Testis (tissue), 5 donors: Measurements from ENCODE around the gene CATSPER1. TPM values are rescaled to one million over a fixed set of nuclear protein-coding genes. Genes with fewer than 3 reads are reported as not detected.

Source experiments
- DNase-seq: peaks from one replicate; pipeline ENCODE4 v3.0.0-alpha.2; 2019
- H3K27ac ChIP-seq, 2 donors: fragments of 200-600 bp; sonication (generic); one replicate each; pipeline ENCODE4 v1.5.1; 2019
- H3K27me3 ChIP-seq: fragments of 200-600 bp; sonication (generic); one replicate; pipeline ENCODE4 v1.5.1; 2019
- H3K36me3 ChIP-seq: fragments of 200-600 bp; sonication (generic); one replicate; pipeline ENCODE4 v1.5.1; 2017; ENCODE audit warnings: low read depth; ENCODE audit errors: missing control alignments
- H3K4me1 ChIP-seq: fragments of 200-600 bp; sonication (generic); one replicate; pipeline ENCODE4 v1.5.1; 2019
- H3K4me3 ChIP-seq, 2 donors: fragments of 200-600 bp; sonication (generic); one replicate each; pipeline ENCODE4 v1.5.1; 2017 to 2019
- H3K9me3 ChIP-seq: fragments of 200-600 bp; sonication (generic); one replicate; pipeline ENCODE4 v1.5.1; 2017
- POLR2A ChIP-seq: fragments of 450-650 bp; IDR thresholded peaks from one replicate; pipeline ENCODE4 v1.6.1; 2017; ENCODE audit warnings: antibody characterized with exemption, mild to moderate bottlenecking, moderate library complexity
- WGBS, 2 donors: methylation state at CpG; one replicate each; pipeline ENCODE4 v1.1.5; 2018; 5-methylcytosine and 5-hydroxymethylcytosine counted together
- intact Hi-C: fragments of 100-400 bp; cut with DNase I; formaldehyde crosslinking; loops from one replicate; pipeline ENCODE4 v1.15.1; 2023; ENCODE audit warnings: low total_unique reads
- long read RNA-seq, 2 donors: transcript quantifications; one replicate each; lab custom pipeline, GENCODE V29; 2026
- polyA plus RNA-seq: library from polyadenylated mRNA; stranded (reverse); fragments of 350-450 nt; fragmentation: Illumina TruSeq; extraction: RNeasy Lipid Tissue Mini Kit (QIAGEN cat#74804); gene quantifications from one replicate; pipeline ENCODE4 v1.2.3, GENCODE V29; 2014; ENCODE audit warnings: low read depth, low replicate concordance; ENCODE audit not compliant: insufficient read depth
- total RNA-seq, 2 donors: library from RNA; depleted of rRNA; stranded (reverse); fragments of >200 nt; gene quantifications; one replicate each; pipeline ENCODE4 v1.2.3, GENCODE V29; 2016
- TF ChIP-seq, protein P1 (sequence below), 3 experiments: fragments of 450-650 bp in 2 of 3; fragments of 200-600 bp in 1 of 3; sonication (generic) in 1 of 3; IDR thresholded peaks; one replicate each; pipeline ENCODE4 v1.5.1; 2016 to 2019; ENCODE audit warnings: antibody characterized with exemption in 3 of 3, mild to moderate bottlenecking in 2 of 3, moderate library complexity in 1 of 3

Gene CATSPER1
- total RNA-seq (10 to 100 TPM in 1 of 2 donors, 1 to 10 TPM in 1; 8.9 to 12.5 TPM), polyA plus RNA-seq (33.7 TPM)
- long read RNA-seq, donor 1, partial matches to known transcripts, result 408 of 445 reads
- long read RNA-seq, donor 1, other reads (novel, unspliced or antisense), result 37 of 445 reads
- long read RNA-seq, donor 2, result 0 reads

DNA sequence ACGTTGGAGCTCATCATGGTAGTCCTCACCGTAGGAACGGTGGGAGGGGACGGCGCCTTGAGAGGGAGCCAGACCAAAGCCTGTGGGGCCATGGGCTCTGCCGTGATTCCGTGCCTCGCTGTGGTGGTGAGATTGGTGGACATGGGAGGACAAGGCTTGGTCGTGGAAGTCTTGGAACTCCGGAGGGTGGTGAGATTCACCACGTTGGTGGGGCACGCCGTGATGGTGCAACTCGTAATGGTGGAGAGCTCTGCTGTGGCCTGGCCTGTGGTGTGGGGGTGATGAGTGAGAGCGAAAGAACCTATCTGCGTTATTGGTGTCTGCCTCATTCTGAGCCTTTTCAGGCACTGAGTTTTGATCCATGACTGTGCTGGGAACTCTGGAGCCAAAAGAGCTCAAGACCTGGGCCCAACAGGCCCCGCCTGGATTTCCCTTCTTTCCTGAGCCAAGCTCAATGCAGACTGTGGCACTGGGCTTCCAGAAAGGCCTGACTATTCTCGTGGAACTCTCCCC is at the start of gene CATSPER1:
Gene CATSPER1 (minus strand): TSS at position 463 of the 513 bp plus-strand sequence. CDS start 100 bp downstream, at position 363.
- intact Hi-C loops, result no loop called here
- no peak within 1 kb of the TSS for H3K4me3 ChIP-seq
- H3K27ac ChIP-seq, result no peak within 1 kb of the TSS
- H3K27me3 ChIP-seq, result no peaks in the 10 kb centered on the region
- H3K36me3 ChIP-seq, result no peaks in the 10 kb centered on the region
- 88 to 91% methylated on average over 18 of the region's 18 CpGs for WGBS, 2 donors
- TF ChIP-seq POLR2A, result no peak
- TF ChIP-seq, protein P1, sequence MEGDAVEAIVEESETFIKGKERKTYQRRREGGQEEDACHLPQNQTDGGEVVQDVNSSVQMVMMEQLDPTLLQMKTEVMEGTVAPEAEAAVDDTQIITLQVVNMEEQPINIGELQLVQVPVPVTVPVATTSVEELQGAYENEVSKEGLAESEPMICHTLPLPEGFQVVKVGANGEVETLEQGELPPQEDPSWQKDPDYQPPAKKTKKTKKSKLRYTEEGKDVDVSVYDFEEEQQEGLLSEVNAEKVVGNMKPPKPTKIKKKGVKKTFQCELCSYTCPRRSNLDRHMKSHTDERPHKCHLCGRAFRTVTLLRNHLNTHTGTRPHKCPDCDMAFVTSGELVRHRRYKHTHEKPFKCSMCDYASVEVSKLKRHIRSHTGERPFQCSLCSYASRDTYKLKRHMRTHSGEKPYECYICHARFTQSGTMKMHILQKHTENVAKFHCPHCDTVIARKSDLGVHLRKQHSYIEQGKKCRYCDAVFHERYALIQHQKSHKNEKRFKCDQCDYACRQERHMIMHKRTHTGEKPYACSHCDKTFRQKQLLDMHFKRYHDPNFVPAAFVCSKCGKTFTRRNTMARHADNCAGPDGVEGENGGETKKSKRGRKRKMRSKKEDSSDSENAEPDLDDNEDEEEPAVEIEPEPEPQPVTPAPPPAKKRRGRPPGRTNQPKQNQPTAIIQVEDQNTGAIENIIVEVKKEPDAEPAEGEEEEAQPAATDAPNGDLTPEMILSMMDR (IDR thresholded peaks at IDR 0.05), result no peak
- no peak for DNase-seq
- H3K4me1 ChIP-seq, result peaks cover 6% of the 10 kb centered on the region
- no peaks in the 10 kb centered on the region for H3K9me3 ChIP-seq

DNA sequence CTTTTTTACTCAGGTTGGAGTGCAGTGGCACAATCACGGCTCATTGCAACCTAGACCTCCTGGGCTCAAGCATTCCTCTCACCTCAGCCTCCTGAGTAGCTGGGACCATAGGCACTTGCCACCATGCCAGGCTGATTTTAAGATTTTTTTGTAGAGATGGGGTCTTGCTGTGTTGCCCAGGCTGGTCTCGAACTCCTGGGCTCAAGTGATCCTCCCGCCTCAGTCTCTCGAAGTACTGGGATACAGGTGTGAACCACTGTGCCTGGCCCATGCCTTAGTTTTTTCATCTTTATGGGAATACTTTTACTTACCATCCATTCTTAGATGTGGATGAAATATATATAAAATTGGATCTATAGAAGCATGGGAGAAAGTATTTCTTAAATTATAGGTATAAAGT is 49.0 kb upstream of the CATSPER1 start:
- intact Hi-C loops, result no loop called here
- TF ChIP-seq, protein P1 (IDR thresholded peaks at IDR 0.05), result no peak
- no peak for TF ChIP-seq POLR2A
- DNase-seq, result no peak

DNA sequence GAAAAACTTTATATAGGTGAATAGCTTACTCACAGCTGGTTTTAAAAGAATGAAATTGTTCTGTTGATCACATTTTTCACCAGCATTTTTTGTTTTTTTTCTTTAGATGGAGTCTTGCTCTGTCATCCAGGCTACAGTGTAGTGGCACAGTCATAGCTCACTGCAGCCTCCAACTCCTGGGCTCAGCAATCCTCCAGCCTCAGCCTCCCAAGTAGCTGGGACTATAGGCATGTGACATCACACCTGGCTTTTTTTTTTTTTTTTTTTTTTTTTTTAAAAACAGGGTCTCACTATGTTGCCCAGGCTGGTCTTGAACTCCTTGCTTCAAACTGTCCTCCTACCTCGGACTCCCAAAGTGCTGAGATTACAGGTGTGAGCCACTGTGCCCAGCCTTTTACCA is 47.4 kb upstream of the CATSPER1 start:
- no peak for DNase-seq
- intact Hi-C loops, result no loop called here
- H3K9me3 ChIP-seq, result no peaks in the 10 kb centered on the region
- no peaks in the 10 kb centered on the region for H3K36me3 ChIP-seq
- TF ChIP-seq POLR2A, result no peak
- TF ChIP-seq, protein P1 (IDR thresholded peaks at IDR 0.05), result no peak
- no peaks in the 10 kb centered on the region for H3K27me3 ChIP-seq
- H3K4me1 ChIP-seq, result peaks cover 20% of the 10 kb centered on the region
- 85 to 86% methylated on average over 1 of the region's 1 CpG for WGBS, 2 donors
- H3K27ac ChIP-seq, result no peak overlapping the region
- H3K4me3 ChIP-seq, result no peak overlapping the region

More for the DNA sequence above, 49.0 kb upstream of the CATSPER1 start:
- Histone ChIP-seq H3K4me1 (peaks cover 9% of the 10 kb centered on the region), H3K36me3 (no peaks in the 10 kb centered on the region), H3K27ac (no peak overlapping the region), H3K27me3 (no peaks in the 10 kb centered on the region), H3K9me3 (no peaks in the 10 kb centered on the region), H3K4me3 (no peak overlapping the region)
- 91 to 95% methylated on average over 4 of the region's 4 CpGs for WGBS, 2 donors

DNA sequence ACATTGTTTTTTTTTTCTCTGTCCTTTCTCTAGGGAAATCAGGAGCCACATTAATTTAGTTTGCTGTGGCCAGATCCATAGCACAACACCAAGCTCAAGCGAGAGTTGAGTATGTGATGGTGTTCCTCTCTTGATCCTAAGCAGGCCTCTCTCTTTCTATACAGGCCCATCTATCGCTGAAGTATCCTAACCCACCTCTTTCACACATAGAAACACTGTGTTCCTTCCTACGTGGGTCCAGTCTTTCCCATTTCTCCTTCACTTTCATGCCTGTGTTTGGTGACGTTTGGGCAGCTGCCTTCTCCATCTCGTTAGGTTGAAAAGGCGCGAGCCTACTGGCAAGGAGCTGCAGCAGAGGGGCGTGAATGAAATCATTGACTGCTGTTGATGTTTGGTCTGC is 46.2 kb upstream of the CATSPER1 start:
- Histone ChIP-seq H3K36me3 (no peaks in the 10 kb centered on the region), H3K27me3 (no peaks in the 10 kb centered on the region), H3K9me3 (no peaks in the 10 kb centered on the region), H3K27ac (peak overlapping the region in 1 of 2 donors; percentile 97), H3K4me3 (no peak overlapping the region), H3K4me1 (peaks cover 29% of the 10 kb centered on the region)
- no peak for TF ChIP-seq POLR2A
- TF ChIP-seq, protein P1 (IDR thresholded peaks at IDR 0.05), result no peak
- intact Hi-C loops, result no loop called here
- 78 to 79% methylated on average over 8 of the region's 8 CpGs for WGBS, 2 donors
- DNase-seq, result no peak

DNA sequence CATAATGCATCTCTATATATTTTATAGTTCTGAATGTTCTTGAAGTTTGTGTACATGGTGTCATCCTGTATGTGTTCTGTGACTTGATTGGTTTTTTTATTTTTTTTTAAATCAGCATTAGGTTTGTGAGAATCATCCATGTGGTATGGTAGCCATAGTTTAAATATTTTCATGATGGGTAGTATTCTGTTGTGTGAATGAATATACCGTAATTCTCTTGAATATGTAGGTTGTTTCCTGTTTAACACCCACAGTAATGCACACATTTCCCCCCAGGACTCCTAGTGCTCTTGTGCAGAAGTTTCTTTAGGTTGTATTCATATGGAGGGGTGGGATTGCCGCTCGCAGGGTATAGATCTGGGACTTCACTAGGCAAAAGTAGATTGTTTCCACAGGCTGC is 45.8 kb upstream of the CATSPER1 start:
- Histone ChIP-seq H3K9me3 (no peaks in the 10 kb centered on the region), H3K4me1 (peaks cover 29% of the 10 kb centered on the region), H3K36me3 (no peaks in the 10 kb centered on the region), H3K27me3 (no peaks in the 10 kb centered on the region), H3K27ac (peak overlapping the region in 1 of 2 donors; percentile 97), H3K4me3 (no peak overlapping the region)
- intact Hi-C loops, result no loop called here
- 85 to 91% methylated on average over 3 of the region's 3 CpGs for WGBS, 2 donors
- TF ChIP-seq, protein P1 (IDR thresholded peaks at IDR 0.05), result no peak
- no peak for TF ChIP-seq POLR2A
- no peak for DNase-seq
